Thyroid gland (tissue), 4 donors: ENCODE results near the gene PJVK. TPM values are rescaled to one million over a fixed set of nuclear protein-coding genes. Genes with fewer than 3 reads are reported as not detected.
A peak's percentile ranks its signal among the peaks of the same experiment; 100 is the strongest.

ENCODE experiments used
- DNase-seq, 2 donors: peaks; one replicate each; pipeline ENCODE4 v3.0.0-alpha.2; 2019
- H3K27ac ChIP-seq, 3 donors: fragments of 200-600 bp; sonication (generic); 1 replicate in 2 of 3; 2 replicates in 1 of 3; pipeline ENCODE4 v1.5.1; 2016 to 2019; ENCODE audit warnings: mild to moderate bottlenecking in 1 of 3, moderate library complexity in 1 of 3
- H3K27me3 ChIP-seq: fragments of 200-600 bp; sonication (generic); one replicate; pipeline ENCODE4 v1.5.1; 2019
- H3K36me3 ChIP-seq, 2 donors: fragments of 200-600 bp; sonication (generic); one replicate each; pipeline ENCODE4 v1.5.1; 2016 to 2019
- H3K4me1 ChIP-seq, 2 donors: fragments of 200-600 bp; sonication (generic); one replicate each; pipeline ENCODE4 v1.5.1; 2017 to 2019
- H3K4me3 ChIP-seq, 3 donors: fragments of 200-600 bp; sonication (generic); replicated peaks in 1 of 3; 1 replicate in 2 of 3; 2 replicates in 1 of 3; pipeline ENCODE4 v1.5.1; 2016; ENCODE audit warnings: mild to moderate bottlenecking in 1 of 3
- H3K9me3 ChIP-seq: fragments of 200-600 bp; sonication (generic); one replicate; pipeline ENCODE4 v1.5.1; 2017
- CTCF ChIP-seq, 6 experiments: fragments of 200-600 bp in 3 of 6; fragments of 450-650 bp in 3 of 6; sonication (generic) in 3 of 6; IDR thresholded peaks; one replicate each; pipeline ENCODE4 v1.5.1; 2016 to 2019; ENCODE audit warnings: antibody characterized with exemption in 6 of 6, mild to moderate bottlenecking in 2 of 6, inconsistent platforms in 1 of 6, moderate library complexity in 1 of 6
- POLR2A ChIP-seq, 2 donors: fragments of 450-650 bp; IDR thresholded peaks; one replicate each; pipeline ENCODE4 v1.6.1; 2017; ENCODE audit warnings: antibody characterized with exemption in 2 of 2, mild to moderate bottlenecking in 2 of 2, moderate library complexity in 1 of 2
- whole genome bisulfite sequencing, 2 donors: methylation state at CpG; one replicate each; pipeline ENCODE4 v1.1.5; 2017; 5-methylcytosine and 5-hydroxymethylcytosine counted together
- intact Hi-C: fragments of 100-400 bp; cut with DNase I; formaldehyde crosslinking; loops from one replicate; pipeline ENCODE4 v1.15.1; 2023
- total RNA-seq, 4 donors: library from RNA; depleted of rRNA; stranded (reverse); fragments of >200 nt; gene quantifications; one replicate each; pipeline ENCODE4 v1.2.3, GENCODE V29; 2016

The PJVK gene
- total RNA-seq, 4 donors from 2014 or later, result 3.0 to 7.3 (median 4.9) TPM

DNA sequence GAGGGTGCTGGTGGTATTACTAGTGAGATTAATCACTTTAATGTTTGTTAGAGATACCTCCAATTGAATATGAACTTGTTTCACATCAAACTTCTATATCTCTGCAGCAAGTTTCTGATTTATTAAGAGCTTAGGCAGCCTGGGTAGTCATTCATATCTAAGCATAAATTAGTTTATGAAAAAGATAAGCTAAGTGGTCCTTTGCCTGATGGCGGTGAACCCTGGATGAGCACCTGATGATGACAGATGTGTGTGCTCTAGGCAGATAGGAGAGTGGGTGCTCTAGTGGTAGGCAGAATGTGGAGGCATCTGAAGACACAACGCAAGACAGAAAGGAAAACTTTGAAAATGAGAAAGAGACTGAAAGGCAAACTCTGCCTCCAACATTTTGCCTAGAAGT, 22.2 kb downstream of the PJVK start:
- no peaks in the 10 kb centered on the region for H3K9me3 ChIP-seq
- TF ChIP-seq CTCF (IDR thresholded peaks at IDR 0.05) (no peak), POLR2A (IDR thresholded peaks at IDR 0.05) (no peak)
- no peak overlapping the region for H3K27ac ChIP-seq
- no peaks in the 10 kb centered on the region for H3K27me3 ChIP-seq
- H3K4me1 ChIP-seq, result peaks cover 0 to 4% of the 10 kb centered on the region in 2 donors
- no peak overlapping the region for H3K4me3 ChIP-seq
- intact Hi-C loops, result no loop called here
- no peak for DNase-seq
- WGBS, 2 donors, result 96 to 97% methylated on average over 2 of the region's 2 CpGs
- no peaks in the 10 kb centered on the region for H3K36me3 ChIP-seq

- 63 to 66% methylated on average over 4 of the region's 4 CpGs for WGBS, 2 donors
- Histone ChIP-seq H3K27ac (no peak overlapping the region), H3K36me3 (no peaks in the 10 kb centered on the region), H3K4me1 (peaks cover 0 to 4% of the 10 kb centered on the region in 2 donors), H3K4me3 (no peak overlapping the region), H3K27me3 (no peaks in the 10 kb centered on the region), H3K9me3 (no peaks in the 10 kb centered on the region)
- intact Hi-C loops, result no loop called here
- peak; percentile 15 to 26 for DNase-seq
- TF ChIP-seq POLR2A (IDR thresholded peaks at IDR 0.05) (no peak), CTCF (IDR thresholded peaks at IDR 0.05) (no peak)
These were observed 22.8 kb downstream of the PJVK start for GRCh38 chr2:178473931-178474330.

DNA sequence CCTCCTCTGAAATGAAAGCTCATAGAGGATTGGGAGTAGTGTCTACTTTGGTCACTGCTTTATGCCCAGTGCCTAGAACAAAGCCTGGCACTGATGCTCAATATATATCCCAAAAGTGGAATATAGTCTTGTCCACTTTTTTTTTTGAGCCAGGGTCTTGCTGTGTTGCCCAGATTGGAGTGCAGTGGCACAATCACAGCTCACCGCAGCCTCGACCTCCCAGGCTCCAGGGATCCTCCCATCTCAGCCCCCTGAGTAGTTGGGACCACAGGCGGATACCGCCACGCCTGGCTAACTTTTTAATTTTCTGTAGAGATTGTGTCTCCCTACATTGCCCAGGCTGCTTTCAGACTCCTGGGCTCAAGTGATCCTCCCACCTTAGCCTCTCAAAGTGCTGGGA, 23.4 kb downstream of the PJVK start:
- Histone ChIP-seq H3K27ac (no peak overlapping the region), H3K27me3 (no peaks in the 10 kb centered on the region), H3K36me3 (no peaks in the 10 kb centered on the region), H3K4me3 (no peak overlapping the region), H3K4me1 (peaks cover 2 to 10% of the 10 kb centered on the region in 2 donors), H3K9me3 (no peaks in the 10 kb centered on the region)
- WGBS, 2 donors, result 98 to 99% methylated on average over 5 of the region's 5 CpGs
- DNase-seq, result no peak
- TF ChIP-seq CTCF (IDR thresholded peaks at IDR 0.05) (no peak), POLR2A (IDR thresholded peaks at IDR 0.05) (no peak)
- intact Hi-C loops, result no loop called here

DNA sequence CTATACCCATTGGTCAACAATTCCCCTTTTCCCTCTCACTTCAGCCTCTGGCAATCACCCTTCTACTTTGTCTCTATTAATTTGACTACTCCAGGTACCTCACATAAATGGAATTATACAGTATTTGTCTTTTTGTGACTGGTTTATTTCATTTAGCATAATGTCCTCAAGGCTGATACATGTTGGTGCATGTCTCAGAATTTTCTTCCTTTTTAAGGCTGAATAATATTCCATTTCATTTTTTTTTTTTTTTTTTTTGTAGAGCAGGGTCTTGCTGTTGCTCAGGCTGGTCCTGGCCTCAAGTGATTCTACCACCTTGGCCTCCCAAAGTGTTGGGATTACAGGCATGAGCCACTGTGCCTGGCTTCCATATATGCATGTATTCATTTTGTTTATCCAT, 25.3 kb downstream of the PJVK start:
- Histone ChIP-seq H3K27me3 (no peaks in the 10 kb centered on the region), H3K4me3 (no peak overlapping the region), H3K27ac (no peak overlapping the region), H3K4me1 (peaks cover 7 to 17% of the 10 kb centered on the region in 2 donors), H3K36me3 (no peaks in the 10 kb centered on the region), H3K9me3 (no peaks in the 10 kb centered on the region)
- DNase-seq, result no peak
- intact Hi-C loops, result no loop called here
- TF ChIP-seq POLR2A (IDR thresholded peaks at IDR 0.05), result no peak

DNA sequence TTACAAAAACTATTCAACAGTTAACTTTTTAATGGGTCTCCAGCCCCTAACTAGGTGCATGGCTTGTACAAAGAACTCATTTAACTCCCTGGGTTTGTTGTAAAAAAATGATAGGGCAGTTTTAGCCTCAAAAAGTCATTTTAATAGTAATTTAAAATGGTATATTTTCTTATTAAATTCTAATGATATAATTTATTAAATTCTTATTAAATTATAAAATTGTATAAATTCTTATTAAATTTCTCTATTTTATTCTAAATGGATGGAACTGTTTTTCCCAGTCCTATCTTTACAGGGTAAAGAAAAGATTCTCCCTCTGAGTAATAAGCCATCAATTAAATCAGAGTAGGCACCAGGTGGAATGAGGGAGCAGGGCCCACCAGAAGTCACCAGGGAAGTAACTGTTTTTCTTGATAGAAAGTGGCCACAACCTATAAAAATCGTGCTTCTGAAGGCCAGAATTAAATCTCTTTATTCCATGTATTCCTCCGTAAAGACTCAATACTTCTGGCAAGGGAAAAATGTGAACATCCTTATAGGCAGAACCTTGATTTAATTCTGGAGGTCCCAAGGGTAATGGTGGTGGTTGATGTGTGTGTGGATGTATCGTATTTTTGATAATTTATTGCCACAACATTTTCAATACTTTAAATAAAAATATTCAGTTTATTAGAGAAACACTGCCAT, 26.4 kb downstream of the PJVK start:
- Histone ChIP-seq H3K4me3 (peak overlapping the region; percentile 43 to 63 (median 53)), H3K27ac (peak overlapping the region; percentile 95 to 97 (median 97)), H3K4me1 (peaks cover 18 to 28% of the 10 kb centered on the region in 2 donors), H3K36me3 (no peaks in the 10 kb centered on the region), H3K9me3 (no peaks in the 10 kb centered on the region), H3K27me3 (no peaks in the 10 kb centered on the region)
- intact Hi-C loops, result no loop called here
- WGBS, 2 donors, result 19 to 23% methylated on average over 3 of the region's 3 CpGs
- no peak for TF ChIP-seq CTCF (IDR thresholded peaks at IDR 0.05)
- no peak for TF ChIP-seq POLR2A (IDR thresholded peaks at IDR 0.05)
- DNase-seq, result no peak
